NCI-H460 (cell line): ENCODE data around the gene KMT2B. TPM values are rescaled to one million over a fixed set of nuclear protein-coding genes. Genes with fewer than 3 reads are reported as not detected.

Source experiments
- DNase-seq: peaks from one replicate; pipeline ENCODE4 v3.0.0-alpha.2; 2016; ENCODE audit warnings: low read depth; ENCODE audit errors: extremely low read depth
- total RNA-seq: library from RNA; depleted of rRNA; stranded (reverse); fragments of >200 nt; shearing (Covaris generic); gene quantifications from 2 replicates; pipeline ENCODE4 v1.2.3, GENCODE V29; 2014

KMT2B gene
- total RNA-seq, 1 experiment from 2014 or later = 7.7 TPM

- no peak for DNase-seq
Measured at GRCh38 chr19:35727053-35727955, 9.5 kb downstream of the KMT2B start.

DNA sequence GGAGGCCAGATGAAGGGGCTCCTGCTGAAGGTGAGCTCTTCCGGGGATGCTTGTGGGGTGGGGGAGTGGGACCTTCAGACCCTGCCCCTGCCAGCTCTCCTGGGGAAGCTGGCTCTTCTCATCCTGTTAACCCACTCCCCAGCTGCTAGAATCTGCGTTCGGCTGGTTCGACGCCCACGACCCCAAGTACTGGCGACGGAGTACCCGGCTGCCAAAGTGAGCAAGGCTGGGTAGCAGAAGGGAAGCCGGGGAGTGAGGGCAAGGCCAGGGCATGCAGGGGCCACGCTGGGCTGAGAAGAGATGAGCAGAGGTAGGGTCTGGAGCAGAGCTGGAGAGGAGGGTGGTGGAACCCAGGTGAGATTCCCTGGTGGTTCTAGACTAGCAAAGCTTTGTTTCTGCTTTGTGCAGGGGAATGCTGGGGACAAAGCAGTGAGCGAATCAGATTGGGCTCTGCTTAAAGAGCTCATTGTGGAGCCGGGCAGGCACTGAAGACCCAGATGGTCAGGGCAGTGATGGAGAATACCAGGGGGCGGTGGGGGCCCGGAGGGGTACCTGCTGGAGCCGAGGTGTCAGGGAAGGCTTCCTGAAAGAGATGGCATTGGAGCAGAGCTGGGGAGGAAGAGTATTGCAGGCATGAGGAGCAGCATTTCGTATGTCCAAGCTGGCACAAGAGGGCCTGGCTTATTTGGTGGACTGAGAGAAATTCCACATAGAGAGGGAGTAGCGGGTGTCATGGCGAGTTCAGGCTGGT, 10.3 kb downstream of the KMT2B start:
- no peak for DNase-seq

- DNase-seq = no peak
Measured at GRCh38 chr19:35729021-35729420, 11.2 kb downstream of the KMT2B start.

GRCh38 chr19:35729763-35730162, 12.0 kb downstream of the KMT2B start:
- no peak for DNase-seq

GRCh38 chr19:35730326-35730725, 12.5 kb downstream of the KMT2B start:
- DNase-seq = no peak

DNA sequence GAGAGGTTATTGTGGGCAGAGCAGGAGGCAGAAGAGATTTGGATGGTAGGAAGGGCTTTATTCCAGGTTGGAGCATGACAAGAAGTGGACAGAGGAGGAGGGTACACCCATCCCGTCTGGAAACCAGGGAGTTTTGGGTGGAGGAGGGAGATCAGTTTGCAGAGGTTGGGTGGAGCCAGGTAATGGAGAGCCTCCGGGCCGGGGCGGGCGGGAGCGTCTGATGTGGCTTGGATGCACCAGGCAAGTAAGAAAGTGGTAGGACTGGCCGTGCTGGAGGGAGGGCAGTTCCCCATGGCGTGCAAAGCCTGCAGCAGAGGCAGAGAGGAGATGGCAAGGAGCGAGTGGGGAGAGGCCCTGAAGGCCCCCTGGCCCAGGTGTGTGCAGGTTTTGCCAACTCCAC, 13.6 kb downstream of the KMT2B start:
- no peak for DNase-seq

DNA sequence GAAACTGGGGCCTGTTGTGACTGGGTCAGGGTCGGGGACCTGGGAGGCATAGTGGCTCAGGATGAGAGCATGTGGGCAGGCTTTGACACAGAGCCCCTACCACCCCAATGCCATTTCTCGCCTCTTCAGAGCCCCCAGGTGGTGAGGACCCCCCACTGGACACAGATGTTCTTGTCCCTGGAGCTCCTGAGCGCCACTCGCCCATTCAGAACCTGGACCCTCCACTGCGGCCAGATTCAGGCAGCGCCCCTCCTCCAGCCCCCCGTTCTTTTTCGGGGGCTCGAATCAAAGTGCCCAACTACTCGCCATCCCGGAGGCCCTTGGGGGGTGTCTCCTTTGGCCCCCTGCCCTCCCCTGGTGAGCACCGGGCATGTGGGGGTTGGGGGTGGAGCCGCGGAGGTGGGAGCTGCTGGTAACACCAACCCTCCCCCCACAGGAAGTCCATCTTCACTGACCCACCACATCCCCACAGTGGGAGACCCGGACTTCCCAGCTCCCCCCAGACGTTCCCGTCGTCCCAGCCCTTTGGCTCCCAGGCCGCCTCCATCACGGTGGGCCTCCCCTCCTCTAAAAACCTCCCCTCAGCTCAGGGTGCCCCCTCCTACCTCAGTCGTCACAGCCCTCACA, 14.1 kb downstream of the KMT2B start:
- DNase-seq = no peak

GRCh38 chr19:35732540-35733179, 14.9 kb downstream of the KMT2B start:
- DNase-seq = no peak

DNA sequence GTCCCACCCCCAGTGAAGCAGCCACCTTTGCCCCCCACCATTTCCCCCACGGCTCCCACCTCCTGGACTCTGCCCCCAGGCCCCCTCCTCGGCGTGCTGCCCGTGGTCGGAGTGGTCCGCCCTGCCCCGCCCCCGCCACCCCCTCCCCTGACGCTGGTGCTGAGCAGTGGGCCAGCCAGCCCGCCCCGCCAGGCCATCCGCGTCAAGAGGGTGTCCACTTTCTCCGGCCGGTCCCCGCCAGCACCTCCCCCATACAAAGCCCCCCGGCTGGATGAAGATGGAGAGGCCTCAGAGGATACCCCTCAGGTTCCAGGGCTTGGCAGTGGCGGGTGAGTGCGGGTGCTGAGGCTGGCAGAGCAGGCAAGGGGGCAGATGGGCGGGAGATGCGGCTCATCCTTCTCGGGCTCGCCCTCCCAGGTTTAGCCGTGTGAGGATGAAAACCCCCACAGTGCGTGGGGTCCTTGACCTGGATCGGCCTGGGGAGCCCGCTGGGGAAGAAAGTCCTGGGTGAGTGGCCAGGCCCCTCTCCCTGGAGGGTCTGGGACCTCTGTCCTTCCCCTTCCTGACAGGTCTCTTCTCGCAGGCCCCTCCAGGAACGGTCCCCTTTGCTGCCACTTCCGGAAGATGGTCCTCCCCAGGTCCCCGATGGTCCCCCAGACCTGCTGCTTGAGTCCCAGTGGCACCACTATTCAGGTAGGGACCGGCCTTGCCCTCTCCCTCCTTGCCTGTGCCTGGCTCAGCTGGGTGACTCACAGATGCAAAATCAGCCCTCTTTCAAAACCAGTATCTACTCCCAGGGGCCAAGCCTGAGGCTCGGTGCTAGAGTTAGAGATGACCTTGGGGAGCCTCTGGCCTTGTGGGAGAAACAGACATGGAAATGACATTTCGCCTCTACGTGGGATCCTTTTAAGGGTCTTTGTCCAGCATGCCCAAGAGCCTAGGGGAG, 15.7 kb downstream of the KMT2B start:
- no peak for DNase-seq

GRCh38 chr19:35734273-35734672, 16.5 kb downstream of the KMT2B start:
- DNase-seq = no peak

- no peak for DNase-seq
Measured at GRCh38 chr19:35734889-35735288, 17.1 kb downstream of the KMT2B start.

DNA sequence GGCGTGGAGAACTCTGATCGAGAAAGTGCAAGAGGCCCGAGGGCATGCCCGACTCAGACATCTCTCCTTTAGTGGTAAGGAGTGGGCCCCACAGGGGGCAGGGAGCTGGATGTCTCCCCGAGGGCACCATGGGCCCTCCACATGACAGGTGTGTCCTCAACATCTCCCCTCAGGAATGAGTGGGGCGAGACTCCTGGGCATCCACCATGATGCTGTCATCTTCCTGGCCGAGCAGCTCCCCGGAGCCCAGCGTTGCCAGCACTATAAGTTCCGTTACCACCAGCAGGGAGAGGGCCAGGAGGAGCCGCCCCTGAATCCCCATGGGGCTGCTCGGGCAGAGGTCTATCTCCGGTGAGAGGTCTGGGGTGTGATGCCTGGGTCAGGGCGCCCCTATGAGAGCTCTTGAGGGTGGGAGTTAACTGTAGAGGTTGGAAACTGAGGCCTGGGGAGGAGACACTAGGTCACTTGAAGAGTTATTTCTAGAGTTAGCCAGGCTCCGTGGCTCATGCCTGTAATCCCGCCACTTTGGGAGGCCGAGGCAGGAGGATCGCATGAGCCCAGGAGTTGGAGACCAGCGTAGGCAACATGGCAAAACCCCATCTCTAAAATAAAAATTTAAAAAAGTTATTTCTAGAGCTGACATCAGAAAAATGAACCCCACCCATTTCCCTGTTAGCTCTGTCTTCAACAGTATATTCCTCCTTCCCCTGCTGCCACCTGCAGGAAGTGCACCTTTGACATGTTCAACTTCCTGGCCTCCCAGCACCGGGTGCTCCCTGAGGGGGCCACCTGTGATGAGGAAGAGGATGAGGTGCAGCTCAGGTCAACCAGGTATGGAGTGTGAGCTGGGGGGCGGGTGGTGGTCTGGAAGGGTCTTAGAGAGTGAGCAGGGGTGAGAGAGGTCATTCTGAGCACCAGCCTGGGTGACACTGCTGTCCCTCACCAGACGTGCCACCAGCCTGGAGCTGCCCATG, 19.4 kb downstream of the KMT2B start:
- no peak for DNase-seq

DNA sequence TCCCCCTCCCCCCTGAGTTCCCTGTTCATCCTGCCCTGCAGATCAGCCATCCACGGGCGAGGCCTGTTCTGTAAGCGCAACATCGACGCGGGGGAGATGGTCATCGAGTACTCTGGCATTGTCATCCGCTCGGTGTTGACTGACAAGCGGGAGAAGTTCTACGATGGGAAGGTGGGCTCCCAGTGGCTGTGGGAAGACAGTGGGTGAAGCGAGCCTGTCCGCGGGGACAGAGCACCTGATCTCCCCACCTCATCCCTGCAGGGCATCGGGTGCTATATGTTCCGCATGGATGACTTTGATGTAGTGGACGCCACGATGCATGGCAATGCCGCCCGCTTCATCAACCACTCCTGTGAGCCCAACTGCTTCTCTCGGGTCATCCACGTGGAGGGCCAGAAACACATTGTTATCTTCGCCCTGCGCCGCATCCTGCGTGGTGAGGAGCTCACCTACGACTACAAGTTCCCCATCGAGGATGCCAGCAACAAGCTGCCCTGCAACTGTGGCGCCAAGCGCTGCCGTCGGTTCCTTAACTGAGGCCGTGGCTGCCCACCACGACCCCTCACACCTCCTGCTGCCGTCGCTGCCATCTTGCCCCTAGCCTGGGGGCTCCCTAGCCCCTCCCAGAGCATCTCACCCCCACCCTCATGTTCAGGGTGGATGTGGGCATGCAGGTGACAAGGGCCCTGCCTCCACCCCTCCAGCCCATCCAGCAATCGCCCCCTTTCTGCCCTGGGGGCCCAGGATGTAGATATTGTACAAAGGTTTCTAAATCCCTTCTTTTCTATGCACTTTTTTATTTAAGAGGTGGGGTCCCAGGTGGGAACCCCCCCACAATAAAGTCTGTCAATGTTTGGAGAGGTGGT, 20.5 kb downstream of the KMT2B start:
- DNase-seq = no peak

DNA sequence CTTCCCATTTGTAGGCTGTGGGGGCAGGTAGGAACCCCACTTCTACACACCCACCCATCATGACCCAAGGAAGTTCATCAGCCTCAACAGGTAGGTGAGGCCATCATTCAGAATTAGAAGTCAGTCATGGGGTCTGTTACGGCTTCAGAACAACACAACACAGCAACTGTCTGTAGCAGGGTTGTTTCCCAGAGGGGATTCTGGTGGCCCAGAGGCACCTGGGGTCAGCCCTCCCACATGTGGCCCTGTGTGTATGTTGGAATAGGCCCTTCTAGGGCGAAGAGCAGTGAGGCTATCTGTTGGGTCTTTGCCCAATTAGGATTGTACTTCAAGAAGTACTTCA, 21.1 kb downstream of the KMT2B start:
- DNase-seq = no peak

DNA sequence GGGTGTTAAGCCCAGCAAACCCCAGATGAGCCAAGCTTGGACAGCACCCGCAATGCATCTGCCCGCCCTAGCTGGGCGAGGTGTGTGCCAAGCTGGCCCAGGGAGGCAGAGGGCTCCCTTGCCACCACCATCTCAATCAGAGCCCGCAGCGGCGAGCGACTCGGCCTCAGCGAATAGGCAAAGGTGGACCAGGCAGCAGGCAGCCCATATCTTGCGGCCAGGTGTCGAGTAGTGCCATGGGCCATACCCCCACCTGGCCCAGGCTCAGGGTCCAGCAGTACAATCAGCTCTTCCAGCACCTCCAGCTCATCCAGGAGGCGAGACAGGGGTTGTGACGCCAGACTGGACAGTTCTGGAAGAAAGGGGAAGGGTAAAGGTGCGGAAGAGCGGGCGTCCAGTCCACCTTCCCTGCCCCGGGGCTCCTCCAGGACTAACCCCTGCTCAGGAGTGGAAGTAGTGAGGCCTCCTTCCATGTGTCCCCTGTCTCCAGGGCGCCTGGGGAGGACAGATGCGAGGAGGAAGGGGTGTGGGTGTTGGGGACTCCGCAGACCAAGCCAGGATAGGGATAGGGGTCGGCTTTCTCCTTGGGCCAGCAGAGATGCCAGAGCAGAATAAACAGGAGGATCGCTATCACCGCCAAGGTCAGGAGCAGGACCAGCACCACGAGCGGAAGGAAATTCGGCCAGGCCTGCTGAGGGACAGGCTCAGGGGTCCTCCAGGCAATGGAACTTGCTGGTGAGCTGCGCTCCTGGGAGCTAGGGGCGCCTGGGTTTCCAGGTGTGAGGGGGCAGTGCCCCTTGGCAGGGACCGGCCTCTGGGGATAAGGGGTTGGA, 21.7 kb downstream of the KMT2B start:
- DNase-seq = no peak

DNA sequence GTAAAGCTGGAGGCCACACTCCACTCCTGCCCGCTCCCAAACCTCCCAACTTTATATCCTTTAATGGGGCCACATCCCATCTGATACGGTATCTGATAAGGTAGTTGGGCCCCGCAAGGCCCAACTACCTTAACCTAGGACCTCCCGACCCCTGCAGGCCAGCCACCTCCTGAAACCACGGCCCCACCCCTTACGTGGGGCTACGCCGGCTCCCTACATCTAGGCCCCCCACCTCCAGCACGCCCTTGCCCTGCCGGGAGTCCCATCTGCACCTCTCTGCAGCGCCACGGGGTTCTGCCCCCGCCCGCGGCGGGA, 22.3 kb downstream of the KMT2B start:
- DNase-seq = no peak
